B cell (primary cell): Measurements from ENCODE around the gene ZNF423. TPM values are rescaled to one million over a fixed set of nuclear protein-coding genes. Genes with fewer than 3 reads are reported as not detected.

Experiments used
- ATAC-seq: fragments of 200-7000 bp; cut with Tn5 transposase; one replicate; pipeline ENCODE4 v1.10.0; 2021; ENCODE audit warnings: low read depth, mild to moderate bottlenecking, moderate number of reproducible peaks, moderate library complexity
- CTCF ChIA-PET: fragments of 350-600 bp; sonication (Branson Sonifier 250); formaldehyde crosslinking; loops from one replicate; lab custom pipeline; 2021; ENCODE audit warnings: antibody characterized with exemption, inconsistent platforms; lab: Charles Lee
- POLR2A ChIA-PET: fragments of 350-600 bp; sonication (Branson Sonifier 250); formaldehyde crosslinking; loops from one replicate; lab custom pipeline; 2021; ENCODE audit warnings: antibody characterized with exemption; lab: Charles Lee
- DNase-seq: peaks from one replicate; pipeline ENCODE4 v3.0.0; 2013
- H2AFZ ChIP-seq: 2 replicates; pipeline ENCODE4 v1.6.1; 2012; ENCODE audit warnings: mild to moderate bottlenecking, low read depth, low read length; ENCODE audit not compliant: insufficient read depth, poor library complexity, severe bottlenecking
- H3K27ac ChIP-seq, 2 donors: 1 replicate in 1 of 2; 2 replicates in 1 of 2; pipeline ENCODE4 v1.5.1; 2012 to 2013; ENCODE audit warnings: low read length in 2 of 2, mild to moderate bottlenecking in 2 of 2, moderate library complexity in 1 of 2
- H3K27me3 ChIP-seq, 4 experiments: fragments of 200-600 bp in 1 of 4; sonication (generic) in 1 of 4; replicated peaks in 1 of 4; 1 replicate in 2 of 4; 2 replicates in 2 of 4; pipeline versions ENCODE4 v1.6.1 to v1.7.0; 2013 to 2016; ENCODE audit warnings: low read length in 3 of 4, mild to moderate bottlenecking in 2 of 4, mixed read lengths in 1 of 4, moderate library complexity in 1 of 4; ENCODE audit not compliant: insufficient read depth in 4 of 4, control insufficient read depth in 3 of 4; ENCODE audit errors: control extremely low read depth in 1 of 4
- H3K36me3 ChIP-seq, 2 experiments: replicated peaks in 1 of 2; 1 replicate in 1 of 2; 2 replicates in 1 of 2; pipeline versions ENCODE4 v1.6.1 to v1.7.1; 2013; ENCODE audit warnings: low read length in 1 of 2; ENCODE audit not compliant: insufficient read depth in 2 of 2, control insufficient read depth in 1 of 2; ENCODE audit errors: control extremely low read depth in 1 of 2, extremely low read depth in 1 of 2
- H3K4me1 ChIP-seq, 2 donors: fragments of 200-600 bp in 1 of 2; sonication (generic) in 1 of 2; 1 replicate in 1 of 2; 2 replicates in 1 of 2; pipeline versions ENCODE4 v1.5.1 to v1.6.1; 2013 to 2017; ENCODE audit warnings: low read length in 2 of 2; ENCODE audit not compliant: control insufficient read depth in 2 of 2, insufficient read depth in 2 of 2
- H3K4me2 ChIP-seq: replicated peaks from 2 replicates; pipeline ENCODE3; 2012; ENCODE audit warnings: mild to moderate bottlenecking, low read depth, low read length; ENCODE audit not compliant: poor library complexity, severe bottlenecking
- H3K4me3 ChIP-seq, 5 experiments: fragments of 200-600 bp in 1 of 5; sonication (generic) in 1 of 5; 1 replicate in 3 of 5; 2 replicates in 2 of 5; pipeline versions ENCODE4 v1.5.1 to v1.7.0; 2011 to 2016; ENCODE audit warnings: low read length in 4 of 5, mild to moderate bottlenecking in 4 of 5, low read depth in 2 of 5, control low read depth in 1 of 5, moderate library complexity in 1 of 5; ENCODE audit not compliant: insufficient read depth in 1 of 5; ENCODE audit errors: control extremely low read depth in 1 of 5, extremely low read depth in 1 of 5
- H3K79me2 ChIP-seq: fragments of 200-600 bp; sonication (generic); one replicate; pipeline ENCODE4 v1.6.0; 2016; ENCODE audit warnings: low read length; ENCODE audit not compliant: control insufficient read depth, insufficient read depth
- H3K9ac ChIP-seq: fragments of 200-600 bp; sonication (generic); 2 replicates; pipeline ENCODE4 v1.6.1; 2017; ENCODE audit warnings: mild to moderate bottlenecking, low read length, moderate library complexity
- H3K9me3 ChIP-seq, 3 donors: one replicate each; pipeline versions ENCODE4 v1.6.1 to v1.7.1; 2013; ENCODE audit warnings: low read length in 2 of 3; ENCODE audit not compliant: control insufficient read depth in 2 of 3, insufficient read depth in 1 of 3; ENCODE audit errors: control extremely low read depth in 1 of 3
- H4K20me1 ChIP-seq: 2 replicates; pipeline ENCODE4 v1.6.0; 2012; ENCODE audit warnings: mild to moderate bottlenecking, low read length; ENCODE audit not compliant: insufficient read depth, control insufficient read depth, poor library complexity, severe bottlenecking
- H3K27ac Mint-ChIP-seq: one replicate; pipeline ENCODE4 v1.8.0; 2021; ENCODE audit warnings: mixed read lengths
- H3K27me3 Mint-ChIP-seq: one replicate; pipeline ENCODE4 v1.8.0; 2021; ENCODE audit warnings: mixed read lengths
- H3K4me1 Mint-ChIP-seq: one replicate; pipeline ENCODE4 v1.8.0; 2021; ENCODE audit warnings: mixed read lengths
- H3K4me3 Mint-ChIP-seq: one replicate; pipeline ENCODE4 v1.8.0; 2021; ENCODE audit warnings: mixed read lengths
- H3K9me3 Mint-ChIP-seq: one replicate; pipeline ENCODE4 v1.8.0; 2022; ENCODE audit warnings: mixed read lengths; ENCODE audit not compliant: insufficient read depth
- CTCF ChIP-seq: fragments of 200-600 bp; IDR thresholded peaks from one replicate; pipeline ENCODE4 v1.8.0; 2022; ENCODE audit warnings: antibody characterized with exemption, mild to moderate bottlenecking
- EZH2 ChIP-seq: IDR thresholded peaks from 2 replicates; pipeline ENCODE4 v1.6.1; 2012; ENCODE audit warnings: borderline replicate concordance, low read depth, mild to moderate bottlenecking, moderate library complexity, low read length; ENCODE audit not compliant: insufficient read depth, poor library complexity, severe bottlenecking
- WGBS: methylation state at CpG from one replicate; pipeline ENCODE4 v1.1.5; 2013; ENCODE audit warnings: missing lambda C conversion rate; ENCODE audit not compliant: insufficient coverage; 5-methylcytosine and 5-hydroxymethylcytosine counted together
- intact Hi-C: fragments of 100-400 bp; cut with micrococcal nuclease; formaldehyde crosslinking; loops from one replicate; pipeline ENCODE4 v1.10.0; 2022
- polyA plus RNA-seq: library from polyadenylated mRNA; depleted of rRNA; stranded (reverse); fragments of >200 nt; gene quantifications from 2 replicates; pipeline ENCODE4 v1.2.3, GENCODE V29; 2012
- total RNA-seq, 2 donors: library from RNA; stranded (reverse); fragments of 120-200 nt in 1 of 2; gene quantifications; 1 replicate in 1 of 2; 2 replicates in 1 of 2; pipeline versions ENCODE4 v1.2.3 to v1.2.4, GENCODE V29; 2013 to 2022

ZNF423 gene
- total and polyA plus RNA-seq, 2 donors (not counting 1 experiment from before 2014, with no cell fraction given) = not detected

DNA sequence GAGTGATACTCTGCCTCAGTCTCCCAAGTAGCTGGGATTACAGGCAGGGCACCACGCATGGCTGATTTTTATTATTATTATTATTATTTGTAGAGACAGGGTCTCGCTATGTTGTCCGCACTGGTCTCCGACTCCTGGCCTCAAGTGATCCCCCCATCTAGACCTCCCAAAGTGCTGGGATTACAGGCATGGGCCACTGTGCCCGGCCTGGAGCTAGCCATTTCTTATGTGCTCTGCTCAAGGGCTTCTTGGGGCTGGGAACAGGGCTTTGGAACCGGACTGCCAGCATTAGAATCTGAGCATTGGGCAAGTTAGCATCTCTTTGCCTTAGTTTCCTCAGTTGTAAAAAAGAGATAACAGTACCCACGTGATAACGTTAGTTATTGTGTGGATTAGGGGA lies 371.0 kb downstream of the ZNF423 start:
- intact Hi-C loops = no loop called here
- Histone ChIP-seq H3K27ac (no peak overlapping the region), H3K4me1 (peaks cover 8 to 11% of the 10 kb centered on the region in 2 donors), H3K4me2 (no peak overlapping the region), H2AFZ (no peak overlapping the region), H3K79me2 (no peaks in the 10 kb centered on the region), H3K4me3 (no peak overlapping the region), H3K36me3 (no peaks in the 10 kb centered on the region), H3K9me3 (no peaks in the 10 kb centered on the region), H4K20me1 (no peaks in the 10 kb centered on the region), H3K27me3 (peaks cover 0 to 4% (median 2%) of the 10 kb centered on the region in 4 experiments), H3K9ac (no peak overlapping the region)
- ATAC-seq (no peak), DNase-seq (no peak)
- POLR2A ChIA-PET = no interaction called here
- CTCF ChIA-PET = no interaction called here
- Mint-ChIP-seq H3K4me1 (peaks cover 12% of the 10 kb centered on the region), H3K9me3 (no peaks in the 10 kb centered on the region), H3K27ac (no peak overlapping the region), H3K4me3 (no peak overlapping the region), H3K27me3 (peaks cover 12% of the 10 kb centered on the region)
- TF ChIP-seq CTCF = no peak
- no peak for TF ChIP-seq EZH2
- 91% methylated on average over 3 of the region's 8 CpGs for WGBS

GRCh38 chr16:49484451-49484849 lies 371.5 kb downstream of the ZNF423 start:
- DNase-seq = peak; percentile 23
- WGBS = 5% methylated on average over 17 of the region's 18 CpGs
- POLR2A ChIA-PET = no interaction called here
- H3K27ac ChIP-seq = no peak overlapping the region
- CTCF ChIA-PET = no interaction called here
- peaks cover 8 to 11% of the 10 kb centered on the region in 2 donors for H3K4me1 ChIP-seq
- intact Hi-C loops = no loop called here
- H3K4me1 Mint-ChIP-seq = peaks cover 12% of the 10 kb centered on the region
- H3K4me2 ChIP-seq = peak overlapping the region; percentile 42
- H2AFZ ChIP-seq = peak overlapping the region; percentile 40
- no peak overlapping the region for H3K4me3 ChIP-seq
- ATAC-seq = peak; percentile 76
- peaks cover 12% of the 10 kb centered on the region for H3K27me3 Mint-ChIP-seq
- peak overlapping the region; percentile 18 for H3K4me3 Mint-ChIP-seq
- H3K9ac ChIP-seq = no peak overlapping the region
- peaks cover 0 to 4% (median 2%) of the 10 kb centered on the region in 4 experiments for H3K27me3 ChIP-seq
- H3K36me3 ChIP-seq = no peaks in the 10 kb centered on the region
- no peak overlapping the region for H3K27ac Mint-ChIP-seq
- TF ChIP-seq CTCF (no peak), EZH2 (no peak)
- no peaks in the 10 kb centered on the region for H4K20me1 ChIP-seq
- H3K79me2 ChIP-seq = no peaks in the 10 kb centered on the region
- H3K9me3 ChIP-seq = no peaks in the 10 kb centered on the region
- no peaks in the 10 kb centered on the region for H3K9me3 Mint-ChIP-seq
